Germinal center (tissue), 1 donor: ENCODE results near the gene NUP37.
"Not testable (repeated sequence)": the region's sequence is repeated elsewhere in the genome, so short reads cannot be mapped to it uniquely, and the experiment has no call there.

Source experiments
- DNase-seq: peaks from one replicate; pipeline ENCODE4 v3.0.0; 2012; ENCODE audit warnings: mixed read lengths, low spot score

NUP37 gene

GRCh38 chr12:102089228-102089835 is 30.6 kb downstream of the NUP37 start:
- not testable (repeated sequence) for DNase-seq

- no peak for DNase-seq
Observed at GRCh38 chr12:102080842-102081241, 39.1 kb downstream of the NUP37 start.

- not testable (repeated sequence) for DNase-seq
Observed at GRCh38 chr12:102072092-102072491, 47.8 kb downstream of the NUP37 start.

DNA sequence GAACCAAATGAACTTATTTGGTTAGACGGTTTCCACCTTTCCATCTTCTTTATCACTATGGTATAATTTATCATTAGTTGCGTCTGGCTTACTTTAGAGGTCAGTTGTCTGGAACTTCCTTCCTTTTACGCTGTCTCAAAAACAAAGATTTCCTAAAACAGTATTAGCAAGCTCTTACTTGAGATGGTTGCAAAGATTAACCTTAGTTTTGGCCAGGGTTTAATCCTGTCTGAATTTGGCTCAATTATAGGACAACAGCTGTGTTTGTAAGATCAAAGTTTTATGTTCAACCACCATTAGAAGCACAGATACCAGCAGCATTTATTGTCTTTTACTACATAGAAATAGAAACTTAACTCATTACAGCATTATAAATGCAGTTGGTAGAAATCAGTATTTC is 50.2 kb downstream of the NUP37 start:
- DNase-seq = no peak

DNA sequence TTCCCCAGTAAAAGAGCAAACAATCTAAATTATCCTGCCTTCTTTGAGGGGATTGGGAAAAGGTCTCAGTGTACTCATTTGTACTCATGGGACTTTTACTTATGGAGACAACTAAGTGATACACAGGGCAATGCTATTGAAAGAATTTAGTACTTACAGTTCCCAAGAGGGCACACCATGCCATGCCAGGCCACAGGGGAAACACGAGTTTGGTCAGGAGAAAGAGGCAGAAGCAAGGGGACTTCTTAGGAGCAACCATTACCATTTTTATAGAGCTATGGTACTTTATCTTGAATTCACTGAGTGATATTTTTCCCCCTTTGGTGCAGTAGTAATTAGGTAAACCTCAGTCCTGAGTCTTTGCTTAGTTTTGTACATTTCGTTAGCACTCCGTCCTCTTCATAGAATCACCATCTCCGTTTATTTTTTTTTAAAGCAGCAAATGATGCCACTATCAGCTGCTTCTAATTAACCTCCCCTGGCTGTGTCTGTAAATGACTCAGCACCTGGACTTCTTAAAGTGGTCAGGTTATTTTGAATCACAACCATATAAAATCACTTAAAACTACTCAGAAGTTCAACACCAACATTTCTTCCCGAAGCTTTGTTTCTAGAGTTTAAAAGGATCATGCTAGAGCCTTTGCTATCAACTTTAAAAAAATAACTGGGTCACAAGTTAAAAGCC is 52.2 kb downstream of the NUP37 start:
- DNase-seq = no peak

DNA sequence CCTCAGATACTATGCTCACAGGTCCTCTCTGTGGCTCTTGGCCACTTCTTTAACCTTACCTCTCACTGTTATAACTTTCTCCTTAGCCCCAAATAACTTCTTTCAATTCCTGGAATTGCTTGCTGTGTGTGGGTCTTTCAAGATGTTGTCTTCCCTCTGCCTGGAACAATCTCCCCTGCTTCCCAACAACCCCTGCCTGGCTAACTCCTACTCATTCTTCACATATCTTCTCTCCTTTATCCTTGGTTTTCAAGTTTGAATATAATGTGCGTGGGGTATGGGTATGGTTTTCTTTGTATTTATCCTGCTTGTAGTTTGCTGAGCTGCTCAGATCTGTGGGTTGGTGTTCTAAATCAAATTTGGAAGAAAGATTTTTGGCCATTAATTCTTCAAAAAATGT is 55.4 kb downstream of the NUP37 start:
- DNase-seq = no peak

GRCh38 chr12:102063069-102063468 is 56.8 kb downstream of the NUP37 start:
- no peak for DNase-seq

GRCh38 chr12:102062419-102062806 is 57.5 kb downstream of the NUP37 start:
- DNase-seq = no peak

- peak; percentile 89 for DNase-seq
Observed at GRCh38 chr12:102061560-102062418, 58.1 kb downstream of the NUP37 start, which contains the start of gene WASHC3. Gene WASHC3 (minus strand): TSS chr12:102061991. CDS start chr12:102061962, 29 bp downstream.

DNA sequence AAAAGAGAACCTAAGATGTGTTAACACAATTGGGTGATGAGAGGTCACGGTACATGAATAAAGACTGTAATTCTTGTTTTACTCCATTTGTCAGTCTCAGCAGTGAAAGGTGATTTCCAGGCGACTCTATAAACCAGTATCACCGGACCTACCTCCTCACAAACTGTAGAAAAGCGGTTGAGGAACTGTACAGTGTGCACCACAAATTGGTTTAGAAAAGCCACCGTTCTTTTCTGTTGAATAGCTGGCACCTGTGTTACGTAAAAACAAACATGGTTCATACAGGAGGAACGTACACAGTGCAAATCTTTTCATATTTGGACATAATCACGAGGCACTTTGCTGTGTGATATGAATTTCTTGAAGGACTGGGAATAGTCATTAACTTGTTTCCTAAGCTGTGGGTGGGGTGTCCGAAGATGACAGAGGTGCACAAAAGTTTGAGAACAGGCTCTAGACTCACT is 58.8 kb downstream of the NUP37 start:
- DNase-seq = peak; percentile 7

DNA sequence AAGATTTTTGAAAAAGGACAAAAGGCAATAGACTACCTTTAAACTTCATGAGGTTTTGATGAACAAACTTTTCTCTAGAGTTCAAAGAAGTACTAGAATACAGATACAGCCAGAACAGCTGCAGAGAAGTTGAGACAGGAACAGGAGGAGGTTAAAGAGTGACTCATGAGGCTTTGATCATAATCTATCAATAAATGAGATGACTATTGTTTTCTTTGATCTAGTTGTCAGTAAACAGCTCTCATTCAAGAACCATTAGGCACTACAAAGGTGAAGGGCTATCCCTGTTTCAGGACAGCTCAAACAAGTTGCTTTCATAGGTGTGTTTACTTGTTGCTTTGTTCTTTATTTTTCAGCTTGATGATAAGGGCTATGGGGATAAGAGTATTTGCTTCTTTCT is 60.6 kb downstream of the NUP37 start:
- DNase-seq = no peak

DNA sequence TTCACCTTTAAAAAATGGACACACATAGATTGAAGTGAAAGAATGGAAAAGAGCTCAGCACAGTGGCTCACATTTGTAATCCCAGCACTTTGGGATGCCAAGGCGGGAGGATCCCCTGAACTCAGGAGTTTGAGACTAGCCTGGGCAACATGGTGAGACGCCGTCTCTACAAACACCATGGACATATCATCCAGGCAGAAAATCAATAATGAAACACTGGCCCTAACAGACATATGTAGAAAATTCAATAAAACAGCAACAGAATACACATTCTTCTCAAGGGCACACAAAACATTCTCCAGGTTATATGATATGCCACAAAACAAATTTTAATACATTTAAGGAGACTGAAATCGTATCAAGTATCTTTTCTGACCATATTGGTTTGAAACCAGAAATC is 65.6 kb downstream of the NUP37 start:
- no peak for DNase-seq

DNA sequence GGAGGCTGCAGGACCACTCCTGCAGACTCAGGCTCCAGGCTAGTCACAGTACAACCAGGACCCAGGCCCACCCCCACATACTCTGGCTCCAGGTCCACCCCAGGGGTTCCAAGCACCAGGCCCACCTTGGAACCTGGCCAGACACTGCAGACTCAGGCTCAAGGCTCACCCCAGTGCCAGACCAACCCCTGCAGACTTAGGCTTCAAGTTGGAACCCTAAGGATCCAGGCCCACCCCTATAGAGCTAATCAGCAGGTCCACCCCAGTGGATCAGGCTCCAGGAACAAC is 66.9 kb downstream of the NUP37 start:
- no peak for DNase-seq

DNA sequence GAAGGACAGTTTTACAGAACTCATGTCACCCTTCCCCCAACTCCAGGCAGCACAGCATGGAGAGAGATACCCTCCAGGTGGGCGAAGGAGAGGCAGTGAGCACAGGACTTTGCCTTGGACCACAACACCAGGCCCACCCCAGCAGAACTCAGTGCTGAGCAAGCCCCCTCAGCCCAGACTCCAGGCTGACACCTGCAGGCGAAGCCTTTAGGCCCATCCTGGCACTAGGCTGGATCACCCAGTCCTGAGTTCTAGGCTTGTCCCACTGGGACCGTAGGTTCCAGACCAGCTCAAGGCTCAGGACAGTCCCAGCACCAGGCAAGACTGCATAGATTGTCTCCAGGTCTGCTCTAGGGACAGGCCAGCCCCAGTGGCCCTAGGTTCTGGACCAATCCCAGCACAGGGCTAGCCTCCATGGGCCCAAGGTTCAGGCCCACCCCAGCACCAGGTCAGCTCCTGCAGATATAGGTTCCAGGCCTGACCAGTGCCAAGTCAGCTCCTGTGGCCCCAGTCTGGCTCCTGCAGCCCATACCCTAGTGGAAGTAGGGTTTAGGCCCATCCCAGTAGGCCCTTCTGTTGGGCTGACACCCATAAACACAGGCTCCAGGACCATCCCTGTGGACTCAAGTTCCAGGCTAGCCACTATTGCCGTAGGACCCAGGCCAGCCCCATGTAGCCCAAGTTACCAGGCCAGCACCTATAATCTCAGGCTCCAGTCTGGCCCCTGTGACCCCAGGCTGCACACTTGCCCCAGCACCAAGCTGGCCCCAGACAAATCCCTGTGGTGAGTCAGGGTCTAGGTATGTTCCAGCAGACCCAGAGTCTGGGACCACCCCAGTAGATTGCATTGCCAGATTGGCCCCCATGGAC is 67.5 kb downstream of the NUP37 start:
- DNase-seq = no peak

- DNase-seq = no peak
Observed at GRCh38 chr12:102051431-102051965, 68.4 kb downstream of the NUP37 start.

DNA sequence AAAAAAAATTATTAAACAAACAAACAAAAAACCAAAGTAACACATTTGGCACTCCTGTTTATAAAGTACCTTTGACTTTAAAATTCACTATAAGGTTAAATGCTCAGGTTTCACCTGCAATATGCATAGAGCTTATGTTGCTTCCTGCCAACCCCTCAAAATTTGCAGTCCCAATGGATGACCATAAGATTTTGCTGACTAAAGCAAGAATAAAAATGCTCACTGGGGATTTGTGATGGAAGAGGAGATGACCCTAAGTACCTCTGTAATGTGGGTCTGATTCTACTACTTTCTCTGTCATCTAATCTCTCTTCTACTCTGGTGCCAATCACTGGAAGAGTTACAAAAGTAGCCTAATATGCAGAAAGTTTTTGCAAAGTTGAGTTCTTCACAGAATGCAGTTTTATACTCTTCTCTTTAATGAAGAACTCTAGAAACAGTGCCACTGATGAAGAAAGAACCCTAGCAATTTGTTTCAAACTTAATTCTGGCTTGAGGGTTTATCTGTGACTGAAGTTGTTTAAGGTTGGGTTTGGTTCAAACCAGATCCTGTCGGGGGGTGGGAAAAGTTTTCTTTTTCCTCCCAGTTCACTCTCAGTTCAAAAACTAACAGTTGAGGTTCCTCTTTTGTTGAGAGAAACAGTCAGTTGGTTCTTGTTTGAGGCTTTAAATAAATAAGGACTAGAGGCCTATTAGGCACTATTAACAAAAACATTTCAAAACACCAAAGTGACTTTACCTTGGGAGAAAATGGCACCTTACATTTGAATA is 69.1 kb downstream of the NUP37 start:
- no peak for DNase-seq

DNA sequence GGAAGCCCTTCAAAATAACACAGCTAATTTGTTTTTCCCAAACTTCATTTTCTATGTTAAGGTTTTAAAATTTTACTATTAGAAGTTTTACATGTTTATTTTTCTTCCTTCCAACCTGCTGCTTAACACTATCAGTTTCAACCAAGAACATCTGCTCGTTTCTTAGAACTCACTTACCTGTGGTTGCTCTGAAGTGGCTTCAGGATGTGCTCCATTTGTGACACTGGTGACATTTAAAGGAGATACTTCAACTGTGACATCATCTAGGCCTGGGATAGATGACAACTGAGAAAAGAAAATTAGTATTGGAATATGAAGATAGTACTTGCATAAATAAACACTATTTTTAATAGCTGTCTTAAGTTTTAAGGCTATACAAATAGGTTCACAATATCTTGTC is 76.0 kb downstream of the NUP37 start:
- DNase-seq = no peak

- DNase-seq = no peak
Observed at GRCh38 chr12:102033991-102034745, 85.7 kb downstream of the NUP37 start.

DNA sequence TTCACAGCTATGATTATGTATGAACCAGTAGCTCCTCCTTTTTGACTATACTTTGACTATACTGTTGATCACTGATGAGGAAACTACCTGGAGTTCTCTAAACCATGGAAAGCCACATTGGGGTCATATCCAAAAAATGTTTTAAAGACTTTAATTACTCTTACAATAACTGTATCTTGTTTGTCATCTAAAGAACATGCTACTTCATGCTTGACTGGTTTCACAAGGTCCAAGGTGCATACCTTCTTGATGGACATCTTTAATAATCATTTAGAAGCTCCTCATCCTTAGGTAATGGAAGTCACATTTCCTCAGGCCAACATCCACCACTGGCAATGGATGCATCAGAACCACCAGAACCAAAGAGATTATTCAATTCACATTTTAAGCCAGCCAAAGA is 88.1 kb downstream of the NUP37 start:
- no peak for DNase-seq

GRCh38 chr12:102029141-102029540 is 90.8 kb downstream of the NUP37 start:
- DNase-seq = no peak
